AG04449 (cell line): ENCODE data around the gene RPL7L1.

Experiments used
- CTCF ChIA-PET: fragments of 350-600 bp; formaldehyde crosslinking; extraction: SDS; loops from one replicate; lab custom pipeline; 2021; ENCODE audit warnings: antibody characterized with exemption; lab: Yijun Ruan, JAX
- POLR2A ChIA-PET: fragments of 400-600, 350-600 bp; formaldehyde crosslinking; extraction: SDS; loops from one replicate; lab custom pipeline; 2020; ENCODE audit warnings: antibody characterized with exemption, inconsistent platforms; lab: Yijun Ruan, JAX
- DNase-seq: peaks from one replicate; pipeline ENCODE4 v3.0.0-alpha.2; 2010; ENCODE audit warnings: low read depth, low spot score
- H3K4me3 ChIP-seq: 2 replicates; pipeline ENCODE4 v1.5.1; 2011; ENCODE audit warnings: low read depth, mild to moderate bottlenecking, control low read depth, low read length
- TF ChIP-seq, protein P1 (sequence below): IDR thresholded peaks from one replicate; pipeline ENCODE4 v1.5.1; 2011; ENCODE audit warnings: mild to moderate bottlenecking, moderate library complexity, low read length, control low read depth, inconsistent platforms; ENCODE audit not compliant: insufficient read depth; ENCODE audit errors: missing control alignments

RPL7L1 gene

DNA sequence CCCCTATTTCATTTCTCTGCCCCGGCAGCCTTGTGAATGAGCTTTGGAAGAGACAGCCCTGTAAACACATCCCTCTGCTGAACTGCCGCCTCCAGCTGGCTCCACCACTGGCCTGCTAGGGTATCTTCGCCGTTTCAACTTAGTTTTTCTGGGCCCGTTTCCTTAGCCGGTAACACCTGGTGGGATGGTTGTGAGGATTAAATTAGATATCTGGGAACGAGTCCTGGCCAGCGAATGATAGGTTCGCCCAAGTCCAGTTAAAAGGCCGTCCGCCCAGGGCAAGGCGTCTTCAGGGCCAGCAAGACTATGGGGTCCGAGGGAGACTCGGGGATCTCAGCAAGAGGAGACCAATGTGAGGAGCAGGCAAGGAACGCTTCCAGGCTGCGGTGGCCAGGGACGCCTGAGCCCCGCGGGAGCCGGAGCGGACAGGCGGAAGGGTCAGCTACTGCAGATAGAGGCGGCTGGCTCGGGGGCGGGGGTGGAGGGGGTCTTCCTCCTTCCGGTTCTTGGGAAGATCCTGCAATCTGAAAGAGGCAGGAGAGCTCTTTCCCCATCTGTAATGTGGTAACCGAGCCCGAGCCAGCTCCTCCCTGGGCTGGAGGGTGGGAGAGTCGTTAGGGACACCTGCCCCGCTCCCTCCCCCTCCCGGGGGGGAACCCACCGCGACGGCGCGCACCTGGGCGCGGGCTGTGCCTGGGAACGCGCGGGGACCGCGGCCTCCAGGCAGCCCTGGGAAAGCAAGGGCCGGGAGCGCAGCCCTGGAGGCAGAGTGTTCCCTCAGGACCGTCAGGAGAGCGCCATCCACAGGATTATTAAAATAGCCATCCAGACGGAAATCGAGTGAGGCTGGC is 32.0 kb downstream of the RPL7L1 start:
- DNase-seq: no peak
- peak overlapping the region; percentile 15; the same call in 1 of the 2 replicates for H3K4me3 ChIP-seq
- TF ChIP-seq, protein P1, sequence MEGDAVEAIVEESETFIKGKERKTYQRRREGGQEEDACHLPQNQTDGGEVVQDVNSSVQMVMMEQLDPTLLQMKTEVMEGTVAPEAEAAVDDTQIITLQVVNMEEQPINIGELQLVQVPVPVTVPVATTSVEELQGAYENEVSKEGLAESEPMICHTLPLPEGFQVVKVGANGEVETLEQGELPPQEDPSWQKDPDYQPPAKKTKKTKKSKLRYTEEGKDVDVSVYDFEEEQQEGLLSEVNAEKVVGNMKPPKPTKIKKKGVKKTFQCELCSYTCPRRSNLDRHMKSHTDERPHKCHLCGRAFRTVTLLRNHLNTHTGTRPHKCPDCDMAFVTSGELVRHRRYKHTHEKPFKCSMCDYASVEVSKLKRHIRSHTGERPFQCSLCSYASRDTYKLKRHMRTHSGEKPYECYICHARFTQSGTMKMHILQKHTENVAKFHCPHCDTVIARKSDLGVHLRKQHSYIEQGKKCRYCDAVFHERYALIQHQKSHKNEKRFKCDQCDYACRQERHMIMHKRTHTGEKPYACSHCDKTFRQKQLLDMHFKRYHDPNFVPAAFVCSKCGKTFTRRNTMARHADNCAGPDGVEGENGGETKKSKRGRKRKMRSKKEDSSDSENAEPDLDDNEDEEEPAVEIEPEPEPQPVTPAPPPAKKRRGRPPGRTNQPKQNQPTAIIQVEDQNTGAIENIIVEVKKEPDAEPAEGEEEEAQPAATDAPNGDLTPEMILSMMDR: no peak
- POLR2A ChIA-PET: no interaction called here
- CTCF ChIA-PET: interaction anchor here (0.7 to 3.6 kb wide), 5 partner anchors 8 to 596 kb away, joined by 3 to 20 read pairs (median 3); no protein-coding TSS in a partner anchor

GRCh38 chr6:42914546-42914945 is 35.1 kb downstream of the RPL7L1 start:
- POLR2A ChIA-PET: interaction anchor here (0.6 kb wide), 1 partner anchor 446 kb away, joined by 3 read pairs; no protein-coding TSS in a partner anchor
- no peak for DNase-seq

GRCh38 chr6:42915732-42916131 is 36.3 kb downstream of the RPL7L1 start, which contains the start of gene PTCRA:
Gene PTCRA, plus strand, starts transcription at chr6:42916053. Its CDS starts 17 bp downstream, at chr6:42916070.
- TF ChIP-seq, protein P1: no peak
- CTCF ChIA-PET: interaction anchor here (2.4 kb wide), 1 partner anchor 15 kb away, joined by 23 read pairs; no protein-coding TSS in a partner anchor
- no peak for DNase-seq
- no peak within 1 kb of the TSS for H3K4me3 ChIP-seq
- POLR2A ChIA-PET: no interaction called here

More at GRCh38 chr6:42914546-42914945, 35.1 kb downstream of the RPL7L1 start:
- no peak overlapping the region for H3K4me3 ChIP-seq
- TF ChIP-seq, protein P1: no peak
- CTCF ChIA-PET: interaction anchor here (0.6 to 2.4 kb wide), 5 partner anchors 8 to 229 kb away, joined by 3 to 23 read pairs (median 3); no protein-coding TSS in a partner anchor

GRCh38 chr6:42916288-42916687 is 36.9 kb downstream of the RPL7L1 start:
- ChIA-PET CTCF (interaction anchor here (1.3 to 1.7 kb wide), 2 partner anchors 15 to 92 kb away, joined by 3 to 5 read pairs; no protein-coding TSS in a partner anchor), POLR2A (no interaction called here)
- TF ChIP-seq, protein P1: no peak
- DNase-seq: no peak
- no peak overlapping the region for H3K4me3 ChIP-seq

- ChIA-PET CTCF (no interaction called here), POLR2A (no interaction called here)
- no peak overlapping the region for H3K4me3 ChIP-seq
- TF ChIP-seq, protein P1: no peak
- DNase-seq: no peak
Measured at GRCh38 chr6:42921801-42922200, 42.4 kb downstream of the RPL7L1 start.

GRCh38 chr6:42923666-42924065 is 44.2 kb downstream of the RPL7L1 start:
- CTCF ChIA-PET: interaction anchor here (1.4 kb wide), 1 partner anchor 23 kb away, joined by 4 read pairs; no protein-coding TSS in a partner anchor
- TF ChIP-seq, protein P1: no peak
- no peak for DNase-seq
- POLR2A ChIA-PET: no interaction called here
- H3K4me3 ChIP-seq: no peak overlapping the region
